Measurements from ENCODE around the gene PCDH15.

DNA sequence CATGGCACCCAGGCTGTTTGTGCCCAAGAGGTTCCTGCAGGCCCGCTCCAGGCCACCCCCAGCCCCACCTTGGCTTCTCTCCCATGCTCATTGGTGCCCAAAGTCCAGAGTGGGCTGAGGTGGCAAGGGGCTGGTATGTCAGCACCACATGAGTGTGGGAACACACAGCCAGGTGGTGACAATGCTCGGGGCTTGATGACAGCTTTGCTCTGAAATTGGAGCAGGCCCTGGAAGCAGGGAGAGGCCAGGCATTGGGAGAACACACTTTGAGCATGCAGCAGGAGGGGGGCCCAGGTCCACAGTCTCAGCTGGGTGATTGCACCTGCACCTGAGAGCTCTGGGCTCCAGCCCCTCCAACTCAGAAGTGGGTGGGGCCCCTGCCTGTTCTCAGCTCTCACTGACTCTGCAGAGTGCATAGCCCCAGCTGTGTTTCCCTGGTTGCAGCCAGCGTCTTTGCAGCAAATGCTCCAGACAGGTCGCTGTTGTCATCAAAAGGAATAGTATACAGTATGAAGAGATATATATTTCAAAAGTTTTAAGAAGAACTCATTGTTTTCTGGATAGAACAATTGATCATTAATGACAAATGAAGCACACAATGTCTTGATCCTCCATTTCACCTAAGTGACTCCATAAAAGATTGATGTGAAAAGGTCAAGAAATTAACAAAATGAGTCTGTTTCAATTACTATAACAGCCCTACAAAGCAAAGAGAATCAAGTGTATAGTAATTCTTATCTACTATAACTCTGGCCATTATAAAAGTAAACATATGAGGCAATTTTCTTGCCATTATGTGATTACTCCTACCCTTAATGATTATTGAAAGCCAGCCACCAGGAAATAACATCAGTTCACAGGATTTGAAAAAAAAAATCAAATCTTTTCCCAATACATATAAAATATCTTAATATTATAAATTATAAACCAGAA, 848.1 kb downstream of the PCDH15 start:
- TF ChIP-seq CTCF (IDR thresholded peaks at IDR 0.05): no peak
- no peak for TF ChIP-seq POLR2A (IDR thresholded peaks at IDR 0.05)
- TF ChIP-seq POLR2AphosphoS5 (IDR thresholded peaks at IDR 0.05): no peak

All from prostate gland (tissue), 2 donors.